ENCODE measurements around the gene ACCS.

The ACCS gene

GRCh38 chr11:44090539-44090938 is 24.5 kb downstream of the ACCS start:
- no peak for DNase-seq (ENCODE audit: low spot score)

- DNase-seq (ENCODE audit: low spot score): peak; percentile 79
Measured at GRCh38 chr11:44094260-44094868, 28.3 kb downstream of the ACCS start.

GRCh38 chr11:44095506-44096359 is 29.7 kb downstream of the ACCS start, which contains the start of gene EXT2:
Gene EXT2 (plus strand): TSS chr11:44095678. CDS start chr11:44107713, 12,035 bp downstream.
- peak; percentile 94 for DNase-seq (ENCODE audit: low spot score)

GRCh38 chr11:44096360-44097185 is 30.5 kb downstream of the ACCS start:
- no peak for DNase-seq (ENCODE audit: low spot score)

DNA sequence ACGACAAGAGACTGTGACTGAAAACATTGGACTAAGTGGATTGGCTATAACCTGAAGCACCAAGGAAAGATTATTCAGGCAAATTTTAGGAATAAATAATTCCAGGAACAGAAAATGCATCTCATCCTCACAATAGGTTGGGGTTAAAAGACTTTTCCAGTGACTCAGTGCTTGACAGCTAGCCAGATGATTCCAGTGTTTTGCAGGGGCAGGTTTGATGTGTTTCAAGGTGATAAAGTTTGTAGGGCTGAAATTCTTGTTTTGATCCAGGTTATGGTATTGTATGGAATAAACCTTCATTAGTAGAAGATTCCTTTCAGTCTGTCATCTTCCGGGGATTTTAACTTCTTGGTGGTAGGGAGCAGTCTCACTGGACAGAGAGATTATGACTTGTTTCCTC is 31.8 kb downstream of the ACCS start:
- DNase-seq (ENCODE audit: low spot score): no peak

DNA sequence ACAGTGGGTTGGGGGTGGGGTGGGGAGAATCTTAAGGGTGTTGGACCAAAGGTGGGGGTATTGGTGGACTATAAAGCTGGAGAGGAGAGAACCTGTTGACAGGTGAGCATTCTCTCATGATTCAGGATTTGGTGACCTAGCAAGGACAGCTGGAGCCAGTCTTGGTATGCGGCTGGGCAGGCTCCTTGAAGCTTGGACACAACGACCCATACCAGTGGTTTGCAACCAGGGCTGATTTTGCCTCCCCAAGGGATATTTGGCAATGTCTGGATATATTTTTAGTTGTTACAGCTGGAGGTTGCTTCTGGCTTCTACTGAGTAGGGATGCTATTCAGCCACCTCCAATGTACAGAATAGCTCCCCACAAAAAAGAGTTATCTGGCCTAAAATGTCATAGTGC is 35.0 kb downstream of the ACCS start:
- DNase-seq (ENCODE audit: low spot score): no peak

DNA sequence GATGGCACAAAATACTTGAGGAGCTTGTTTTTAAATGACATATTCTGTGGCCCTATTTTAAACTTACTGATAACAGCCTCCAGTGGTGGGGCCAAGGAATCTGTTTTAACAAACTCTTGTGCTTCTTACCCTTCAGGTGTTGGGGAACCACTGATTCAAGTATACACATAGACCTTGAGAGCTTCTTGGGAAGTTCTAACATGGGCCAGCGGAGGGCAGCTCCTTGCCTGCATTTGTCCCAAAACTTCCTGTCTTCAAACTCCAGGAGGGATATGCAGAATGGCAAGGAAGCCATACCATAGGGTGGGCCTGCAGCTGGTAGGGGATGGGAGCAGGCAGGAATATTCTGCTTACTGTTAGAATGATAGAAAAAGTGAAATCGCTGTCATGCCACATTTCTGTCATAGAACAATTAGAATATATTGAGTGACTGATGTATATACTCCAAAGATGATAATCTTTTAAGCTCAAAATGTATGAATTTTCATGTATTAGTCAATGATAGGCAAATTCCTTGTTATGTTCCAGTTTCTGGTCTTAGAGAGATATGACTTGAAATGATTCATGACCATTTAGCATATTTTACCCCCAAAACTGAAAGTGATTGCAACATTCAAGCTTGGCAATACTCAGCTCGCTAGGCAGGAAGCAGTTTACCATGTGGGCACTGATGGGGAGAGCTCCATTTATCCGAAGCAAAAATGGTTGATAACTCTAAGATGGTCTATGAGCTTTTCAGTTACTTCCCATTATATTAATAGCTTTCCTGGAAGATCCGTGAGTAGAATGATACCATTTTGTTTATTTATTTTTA is 38.6 kb downstream of the ACCS start:
- DNase-seq (ENCODE audit: low spot score): no peak

GRCh38 chr11:44108260-44108659 is 42.2 kb downstream of the ACCS start:
- no peak for DNase-seq (ENCODE audit: low spot score)

DNA sequence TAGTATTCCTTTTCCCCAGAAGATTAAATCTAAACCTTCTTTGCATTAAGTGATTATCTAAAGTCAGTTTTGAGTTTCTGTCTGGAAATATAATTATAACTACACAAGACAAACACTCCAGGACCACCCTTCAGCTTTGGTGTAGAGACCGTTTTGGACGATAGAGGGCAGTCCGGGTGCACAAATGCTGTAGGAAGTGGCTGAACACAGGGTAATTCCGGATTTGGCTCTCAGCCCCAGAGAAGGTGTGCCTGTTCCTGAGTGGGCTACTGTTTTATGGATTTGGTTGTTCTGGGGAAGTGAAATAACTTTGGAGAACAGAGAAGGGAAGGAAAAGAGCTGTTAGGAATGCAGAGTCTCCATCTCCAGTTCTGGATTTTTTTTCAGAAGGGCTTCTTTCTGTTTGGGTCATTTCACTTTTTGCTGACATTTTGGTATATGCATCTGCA is 44.2 kb downstream of the ACCS start:
- peak; percentile 60 for DNase-seq (ENCODE audit: low spot score)

DNA sequence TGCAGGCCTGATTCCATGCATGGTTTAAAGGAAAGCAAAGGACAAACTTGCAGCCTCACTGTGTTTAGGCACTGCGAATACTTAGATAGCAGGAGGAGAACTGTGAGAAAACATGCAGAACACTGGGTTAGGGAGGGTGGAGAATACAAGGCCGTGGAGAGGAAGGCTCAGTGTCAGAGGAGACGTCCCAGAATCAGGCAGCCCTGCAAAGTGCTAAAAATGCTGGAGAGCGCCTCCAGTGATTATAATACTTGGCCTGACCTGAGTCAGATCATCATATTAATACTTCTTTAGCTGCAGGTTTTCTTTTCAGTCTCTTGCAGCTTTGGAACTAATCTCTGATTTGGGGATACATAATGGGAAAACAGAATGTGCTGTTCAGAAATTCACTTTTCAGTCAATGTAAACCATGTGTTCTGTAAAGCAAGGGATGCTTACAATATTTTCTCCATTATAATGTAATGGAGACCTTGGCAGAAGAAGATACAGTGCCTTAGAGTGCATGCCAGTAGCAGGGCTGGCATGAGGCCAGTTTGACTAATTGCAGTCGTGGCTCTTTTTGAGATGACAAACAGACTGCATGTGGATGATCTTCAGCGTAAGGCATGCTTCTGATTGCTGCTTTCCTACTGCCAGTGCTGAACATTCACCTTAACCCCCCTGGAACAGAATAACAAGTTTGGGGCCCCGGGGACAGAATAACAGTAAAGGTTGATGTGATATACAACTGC is 46.2 kb downstream of the ACCS start:
- no peak for DNase-seq (ENCODE audit: low spot score)

DNA sequence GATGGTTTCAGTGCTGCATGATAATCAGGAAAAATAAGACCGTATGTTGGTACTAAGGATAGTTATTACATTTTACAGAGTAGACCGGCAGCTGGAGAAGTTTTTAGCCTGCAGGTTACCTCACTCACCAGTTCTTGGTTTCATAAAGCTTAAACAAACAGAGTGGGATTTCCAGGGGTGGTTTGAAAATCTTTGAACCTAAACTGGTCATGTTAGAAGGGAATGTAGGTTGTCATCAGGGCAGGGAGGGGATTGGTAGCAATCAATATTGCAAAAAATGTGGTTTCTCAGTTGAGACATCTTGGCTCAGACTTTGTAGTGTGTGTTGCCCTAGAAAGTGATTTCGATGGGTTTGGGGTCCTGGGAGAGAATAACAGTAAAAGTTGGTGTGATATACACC is 46.9 kb downstream of the ACCS start:
- no peak for DNase-seq (ENCODE audit: low spot score)

GRCh38 chr11:44113572-44113971 is 47.5 kb downstream of the ACCS start:
- no peak for DNase-seq (ENCODE audit: low spot score)

GRCh38 chr11:44116234-44116830 is 50.3 kb downstream of the ACCS start:
- DNase-seq (ENCODE audit: low spot score): no peak

DNA sequence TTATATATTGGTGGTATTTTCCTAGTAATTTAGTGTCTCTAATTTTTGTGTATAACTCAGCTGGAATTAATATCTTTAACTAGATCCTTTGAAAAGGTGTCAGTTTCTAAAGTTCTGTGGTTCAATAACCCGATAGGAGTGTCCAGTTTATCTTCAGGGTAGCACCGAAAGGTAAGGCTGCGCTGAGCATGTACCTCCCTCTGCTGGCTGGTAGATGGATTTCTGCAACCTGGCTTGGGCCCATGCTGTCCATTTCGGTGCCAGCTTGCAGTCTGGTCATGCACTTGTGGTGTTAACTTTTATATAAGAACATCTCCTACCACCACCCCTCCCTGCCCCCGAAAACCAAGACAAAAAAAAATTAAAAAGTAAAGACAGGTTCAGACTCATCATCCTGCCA is 54.1 kb downstream of the ACCS start:
- DNase-seq (ENCODE audit: low spot score): no peak

DNA sequence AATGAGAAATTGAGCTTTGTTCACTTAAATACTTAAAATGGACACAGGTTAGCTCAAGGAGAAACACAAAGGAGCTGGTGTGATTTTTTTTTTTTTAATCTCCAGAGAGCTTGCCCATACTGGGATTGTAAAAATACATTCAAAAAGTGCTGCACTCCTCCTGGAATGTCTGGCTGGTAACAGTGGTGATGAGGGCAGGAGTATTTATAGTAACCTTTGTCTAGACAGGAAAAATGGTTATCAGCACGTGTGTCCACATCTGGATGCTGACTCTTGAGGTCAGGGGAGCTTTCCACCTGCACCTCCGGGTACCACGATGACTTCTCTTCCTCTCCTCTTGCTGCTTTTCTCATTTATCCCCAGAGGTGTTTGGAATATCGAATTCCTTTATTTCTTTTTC is 59.5 kb downstream of the ACCS start:
- DNase-seq (ENCODE audit: low spot score): no peak

DNA sequence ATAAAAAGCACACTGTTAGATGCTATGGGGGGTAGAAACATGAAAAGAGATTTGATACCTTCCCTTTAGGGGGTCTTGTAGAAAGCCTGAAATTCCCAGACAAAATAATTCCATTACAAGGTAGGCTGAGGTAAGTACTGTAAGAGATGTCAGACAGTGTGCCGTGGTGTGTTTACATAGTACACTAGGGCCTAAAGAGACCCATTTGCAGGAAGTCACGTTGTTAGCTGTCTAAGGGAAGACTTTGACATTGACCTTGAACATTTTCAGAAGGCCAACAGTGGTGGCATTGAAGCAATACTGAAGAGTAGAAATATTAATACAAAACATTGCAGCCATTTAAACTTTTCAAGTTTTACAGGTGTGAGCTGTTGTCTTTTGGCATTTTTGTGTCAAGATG is 60.2 kb downstream of the ACCS start:
- no peak for DNase-seq (ENCODE audit: low spot score)

GRCh38 chr11:44127130-44127529 is 61.1 kb downstream of the ACCS start:
- no peak for DNase-seq (ENCODE audit: low spot score)

- DNase-seq (ENCODE audit: low spot score): no peak
Measured at GRCh38 chr11:44128729-44129128, 62.7 kb downstream of the ACCS start.

- DNase-seq (ENCODE audit: low spot score): no peak
Measured at GRCh38 chr11:44130751-44131150, 64.7 kb downstream of the ACCS start.

DNA sequence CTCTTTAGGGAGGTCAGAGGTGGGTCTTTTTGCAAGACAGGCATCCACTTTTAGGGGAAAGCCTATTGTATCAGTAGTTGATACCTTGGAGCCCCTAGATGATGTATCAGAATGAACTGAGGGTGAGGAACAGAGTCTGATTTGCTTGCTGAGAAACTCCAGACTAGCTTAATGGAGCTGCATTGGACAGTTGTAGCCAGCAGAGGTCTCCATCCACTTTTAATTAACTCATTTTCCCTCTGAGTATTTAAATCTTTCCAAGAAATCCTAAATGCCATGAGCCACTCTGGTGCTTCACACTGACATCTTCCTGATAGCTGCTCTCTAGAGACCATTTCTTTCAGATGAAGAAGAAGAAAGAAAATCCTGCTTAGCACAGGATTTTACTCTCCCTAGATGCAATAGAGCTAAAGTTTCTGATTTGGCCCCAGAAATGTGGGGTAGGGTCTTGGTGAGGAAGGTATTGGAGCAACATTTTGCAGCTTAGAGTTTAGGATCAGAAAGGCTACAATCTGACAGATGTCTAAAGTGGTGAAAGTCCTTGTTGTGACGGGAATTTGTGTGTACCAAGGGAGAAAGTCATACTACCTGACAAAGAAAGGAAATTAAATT is 67.4 kb downstream of the ACCS start:
- no peak for DNase-seq (ENCODE audit: low spot score)
